ENCODE data around the gene EVA1A.

EVA1A gene

GRCh38 chr2:75541430-75541829, 19.3 kb downstream of the EVA1A start:
- TF ChIP-seq, protein P1, sequence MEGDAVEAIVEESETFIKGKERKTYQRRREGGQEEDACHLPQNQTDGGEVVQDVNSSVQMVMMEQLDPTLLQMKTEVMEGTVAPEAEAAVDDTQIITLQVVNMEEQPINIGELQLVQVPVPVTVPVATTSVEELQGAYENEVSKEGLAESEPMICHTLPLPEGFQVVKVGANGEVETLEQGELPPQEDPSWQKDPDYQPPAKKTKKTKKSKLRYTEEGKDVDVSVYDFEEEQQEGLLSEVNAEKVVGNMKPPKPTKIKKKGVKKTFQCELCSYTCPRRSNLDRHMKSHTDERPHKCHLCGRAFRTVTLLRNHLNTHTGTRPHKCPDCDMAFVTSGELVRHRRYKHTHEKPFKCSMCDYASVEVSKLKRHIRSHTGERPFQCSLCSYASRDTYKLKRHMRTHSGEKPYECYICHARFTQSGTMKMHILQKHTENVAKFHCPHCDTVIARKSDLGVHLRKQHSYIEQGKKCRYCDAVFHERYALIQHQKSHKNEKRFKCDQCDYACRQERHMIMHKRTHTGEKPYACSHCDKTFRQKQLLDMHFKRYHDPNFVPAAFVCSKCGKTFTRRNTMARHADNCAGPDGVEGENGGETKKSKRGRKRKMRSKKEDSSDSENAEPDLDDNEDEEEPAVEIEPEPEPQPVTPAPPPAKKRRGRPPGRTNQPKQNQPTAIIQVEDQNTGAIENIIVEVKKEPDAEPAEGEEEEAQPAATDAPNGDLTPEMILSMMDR (IDR thresholded peaks at IDR 0.05; ENCODE audit: extremely low read depth, insufficient read depth, missing control alignments): no peak
- in situ Hi-C loops (cut with MboI; ENCODE audit: low pct_unique_long_range_greater_than_20kb, low sequenced_read_pairs, unreplicated experiment): no loop called here
- no peak for DNase-seq (ENCODE audit: low spot score)

GRCh38 chr2:75540994-75541393, 19.7 kb downstream of the EVA1A start:
- TF ChIP-seq, protein P1 (IDR thresholded peaks at IDR 0.05; ENCODE audit: extremely low read depth, insufficient read depth, missing control alignments): no peak

DNA sequence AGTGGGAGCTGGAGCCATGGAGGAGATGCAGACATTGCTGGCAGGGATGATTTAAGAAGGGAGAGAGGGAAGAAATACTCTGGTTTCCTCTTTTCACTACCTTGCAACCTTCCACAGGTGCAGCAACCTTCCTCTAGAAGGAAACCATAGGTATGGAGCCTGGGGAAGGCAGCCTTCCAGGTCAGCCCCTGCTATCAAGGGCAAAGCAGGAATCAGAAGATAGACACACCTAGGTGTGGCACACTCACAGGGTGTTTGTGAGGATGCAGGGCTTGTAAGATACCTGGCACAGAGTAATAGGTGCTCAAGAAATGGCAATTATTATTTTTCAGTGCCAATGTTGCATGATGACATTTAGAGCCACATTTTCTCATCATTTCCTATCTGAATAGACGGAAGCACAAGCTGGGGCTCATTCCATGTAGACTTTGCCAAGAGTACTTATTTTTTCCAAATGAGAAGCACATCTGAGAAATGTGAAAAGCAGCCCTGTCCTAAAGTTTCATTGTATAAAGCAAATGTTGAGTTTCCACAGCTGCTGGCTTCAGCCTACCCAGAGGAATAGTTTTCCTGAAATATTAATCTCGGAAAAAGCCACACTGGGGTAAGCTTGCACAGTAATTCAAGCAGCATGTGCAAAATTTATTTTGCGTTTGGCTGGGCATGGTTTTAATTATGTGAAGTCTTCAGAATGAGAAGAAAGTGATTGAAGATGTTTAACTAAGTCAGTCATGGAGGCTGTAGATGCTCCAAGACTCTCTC, 20.6 kb downstream of the EVA1A start:
- in situ Hi-C loops (cut with MboI; ENCODE audit: low pct_unique_long_range_greater_than_20kb, low sequenced_read_pairs, unreplicated experiment): no loop called here
- TF ChIP-seq, protein P1 (IDR thresholded peaks at IDR 0.05; ENCODE audit: extremely low read depth, insufficient read depth, missing control alignments): no peak
- DNase-seq (ENCODE audit: low spot score): no peak

More at GRCh38 chr2:75540994-75541393, 19.7 kb downstream of the EVA1A start:
- no peak for DNase-seq (ENCODE audit: low spot score)
- in situ Hi-C loops (cut with MboI; ENCODE audit: low pct_unique_long_range_greater_than_20kb, low sequenced_read_pairs, unreplicated experiment): no loop called here

DNA sequence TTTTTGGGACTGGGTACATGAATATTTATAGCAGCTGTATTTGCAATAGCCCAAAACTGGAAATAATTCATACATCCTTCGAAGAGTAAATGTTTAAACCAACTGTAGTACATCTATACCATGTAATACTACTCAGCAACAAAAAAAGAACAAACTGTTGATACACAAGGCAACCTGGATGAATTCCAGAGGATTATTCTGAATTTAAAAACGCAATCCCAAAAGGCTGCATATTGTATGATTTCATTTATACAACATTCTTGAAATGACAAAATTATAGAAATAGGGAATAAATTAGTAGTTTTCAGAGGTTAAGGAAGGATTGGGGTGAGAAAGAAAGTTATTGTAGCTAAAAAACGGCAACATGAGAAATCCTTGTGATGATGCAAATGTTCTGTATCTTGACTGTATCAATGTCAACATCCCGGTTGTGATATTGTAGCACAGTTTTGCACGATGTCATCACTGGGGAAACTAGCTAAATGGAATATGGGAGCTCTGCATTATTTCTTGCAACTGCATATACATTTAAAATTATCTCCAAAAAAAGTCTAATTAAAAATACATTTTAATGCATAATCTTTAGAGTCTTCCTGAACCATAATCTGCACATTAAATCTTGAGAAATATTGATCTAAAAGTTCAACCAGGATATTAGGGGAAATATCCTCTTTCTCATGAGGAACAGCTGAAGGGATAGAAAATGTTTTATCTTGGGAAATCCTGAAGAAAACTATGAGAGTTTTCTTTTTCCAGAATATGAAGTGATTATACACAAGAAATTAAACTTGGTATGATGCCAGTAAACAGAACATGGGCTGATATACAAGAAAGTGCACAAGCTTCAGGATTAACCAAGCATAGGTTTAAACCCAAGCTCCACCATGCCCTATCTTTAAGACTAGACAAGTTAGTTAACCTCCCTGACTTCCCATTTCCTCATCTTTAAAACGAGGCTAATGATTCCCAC, 21.9 kb downstream of the EVA1A start:
- no peak for DNase-seq (ENCODE audit: low spot score)
- in situ Hi-C loops (cut with MboI; ENCODE audit: low pct_unique_long_range_greater_than_20kb, low sequenced_read_pairs, unreplicated experiment): no loop called here
- TF ChIP-seq, protein P1 (IDR thresholded peaks at IDR 0.05; ENCODE audit: extremely low read depth, insufficient read depth, missing control alignments): no peak

DNA sequence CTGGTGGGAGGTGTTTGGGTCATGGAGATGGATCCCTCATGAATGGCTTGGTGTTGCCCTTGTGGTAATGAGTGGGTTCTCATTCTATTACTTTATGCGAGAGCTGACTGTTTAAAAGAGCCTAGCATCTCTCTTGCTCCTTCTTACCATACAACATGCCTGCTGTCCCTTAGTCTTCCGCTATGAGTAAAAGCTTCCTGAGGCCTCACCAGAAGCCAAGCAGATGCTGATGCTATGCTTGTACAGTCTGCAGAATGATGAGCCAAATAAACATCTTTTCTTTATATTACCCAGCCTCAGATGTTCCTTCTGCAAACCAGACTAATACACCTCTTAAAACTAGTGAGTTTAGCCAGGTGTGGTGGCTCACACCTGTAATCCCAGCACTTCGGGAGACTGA, 23.1 kb downstream of the EVA1A start:
- no peak for DNase-seq (ENCODE audit: low spot score)
- in situ Hi-C loops (cut with MboI; ENCODE audit: low pct_unique_long_range_greater_than_20kb, low sequenced_read_pairs, unreplicated experiment): no loop called here
- TF ChIP-seq, protein P1 (IDR thresholded peaks at IDR 0.05; ENCODE audit: extremely low read depth, insufficient read depth, missing control alignments): no peak

DNA sequence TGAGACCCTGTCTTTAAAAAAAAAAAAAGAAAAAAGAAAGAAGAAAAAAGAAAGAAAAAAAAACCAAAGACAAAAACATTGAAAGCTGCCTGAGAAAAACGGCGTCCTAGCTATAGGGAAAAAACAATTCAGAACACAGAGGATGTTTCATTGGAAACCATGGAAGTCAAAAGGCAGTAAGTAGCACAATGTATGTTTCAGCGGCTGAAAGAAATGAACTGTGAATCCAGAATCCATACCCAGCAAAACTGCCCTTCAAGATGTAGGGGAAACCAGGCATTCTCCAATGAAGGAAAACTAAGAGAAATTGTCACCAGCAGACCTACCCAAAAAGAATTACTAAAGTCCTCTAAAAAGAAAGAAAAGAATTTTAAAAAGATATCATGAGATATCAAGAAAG, 27.6 kb downstream of the EVA1A start:
- in situ Hi-C loops (cut with MboI; ENCODE audit: low pct_unique_long_range_greater_than_20kb, low sequenced_read_pairs, unreplicated experiment): no loop called here
- TF ChIP-seq, protein P1 (IDR thresholded peaks at IDR 0.05; ENCODE audit: extremely low read depth, insufficient read depth, missing control alignments): no peak
- no peak for DNase-seq (ENCODE audit: low spot score)
